Measurements from ENCODE around the gene ACSS1.

DNA sequence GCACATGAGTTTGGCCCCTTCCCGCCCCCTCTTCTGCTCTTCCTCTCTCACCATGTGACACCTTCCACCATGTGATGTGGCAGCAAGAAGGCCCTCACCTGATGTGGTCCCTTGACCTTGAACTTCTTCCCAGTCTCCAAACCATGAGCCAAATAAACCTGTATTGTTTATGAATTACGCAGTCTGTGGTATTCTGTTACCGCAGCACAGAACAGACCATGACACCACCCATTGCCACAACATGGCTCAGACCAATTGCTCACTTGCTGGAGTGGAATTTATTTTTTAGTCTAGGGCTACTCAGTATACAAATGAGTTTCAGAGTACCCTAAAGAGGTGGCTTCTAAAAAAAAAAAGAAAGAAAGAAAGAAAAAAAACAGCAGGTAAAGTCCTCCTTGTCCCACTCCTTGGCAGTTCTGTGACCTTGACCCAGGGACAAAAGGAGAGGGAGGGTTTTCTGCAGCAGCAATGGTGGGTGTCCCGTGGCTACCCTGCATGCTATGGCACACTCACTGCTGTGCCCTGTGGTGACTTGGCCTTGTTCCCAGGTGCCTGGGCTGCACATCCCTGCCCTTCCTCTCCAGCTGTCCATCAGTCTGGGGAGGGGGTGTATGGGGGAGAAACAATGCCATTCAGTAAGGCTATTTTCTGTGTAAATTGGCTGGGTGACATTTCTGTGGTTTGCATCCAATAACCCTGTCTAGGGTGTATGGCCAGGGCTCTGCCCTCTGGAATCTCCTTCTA is 29.4 kb upstream of the ACSS1 start:
- TF ChIP-seq CTCF (IDR thresholded peaks at IDR 0.05) (no peak), POLR2A (IDR thresholded peaks at IDR 0.05) (no peak), EP300 (IDR thresholded peaks at IDR 0.05) (no peak)

All from tibial nerve (tissue), 4 donors.